Kidney (tissue), 14 donors: Measurements from ENCODE around the gene BRD7. TPM values are rescaled to one million over a fixed set of nuclear protein-coding genes. Genes with fewer than 3 reads are reported as not detected.

ENCODE experiments used
- DNase-seq, 5 donors: peaks; one replicate each; pipeline ENCODE4 v3.0.0-alpha.2; 2013 to 2020
- FAIRE-seq: peaks from 2 replicates; lab custom pipeline; 2012; peaks lifted over from hg19 to GRCh38; lab: Jason Lieb, UNC
- H3K27ac ChIP-seq, 2 donors: one replicate each; pipeline ENCODE4 v1.7.0; 2013; ENCODE audit warnings: low read depth in 2 of 2, low read length in 2 of 2, inconsistent platforms in 1 of 2
- H3K27me3 ChIP-seq: one replicate; pipeline ENCODE4 v1.7.1; 2013; ENCODE audit warnings: low read length, inconsistent platforms; ENCODE audit not compliant: control insufficient read depth, insufficient read depth
- H3K36me3 ChIP-seq, 3 donors: one replicate each; pipeline versions ENCODE4 v1.7.0 to v1.7.1; 2013; ENCODE audit warnings: low read length in 3 of 3, control low read depth in 1 of 3, inconsistent platforms in 1 of 3; ENCODE audit not compliant: insufficient read depth in 3 of 3, control insufficient read depth in 2 of 3
- H3K4me1 ChIP-seq, 3 donors: one replicate each; pipeline versions ENCODE4 v1.7.0 to v1.7.1; 2013; ENCODE audit warnings: low read length in 3 of 3, inconsistent platforms in 1 of 3, low read depth in 1 of 3; ENCODE audit not compliant: control insufficient read depth in 2 of 3, insufficient read depth in 2 of 3
- H3K4me3 ChIP-seq, 3 donors: one replicate each; pipeline versions ENCODE4 v1.7.0 to v1.8.1; 2013; ENCODE audit warnings: low read length in 3 of 3, control low read depth in 1 of 3, inconsistent platforms in 1 of 3
- H3K9ac ChIP-seq, 3 donors: one replicate each; pipeline versions ENCODE4 v1.7.0 to v1.7.1; 2013; ENCODE audit warnings: low read length in 3 of 3, control low read depth in 1 of 3, inconsistent platforms in 1 of 3
- H3K9me3 ChIP-seq, 3 donors: one replicate each; pipeline versions ENCODE4 v1.7.0 to v1.7.1; 2013; ENCODE audit warnings: low read length in 3 of 3, control low read depth in 1 of 3, inconsistent platforms in 1 of 3; ENCODE audit not compliant: control insufficient read depth in 2 of 3, insufficient read depth in 1 of 3
- intact Hi-C: fragments of 100-400 bp; cut with DNase I; formaldehyde crosslinking; loops from one replicate; pipeline ENCODE4 v1.11.1; 2022
- polyA plus RNA-seq: library from polyadenylated mRNA; stranded (reverse); fragments of 350-450 nt; fragmentation: Illumina TruSeq; extraction: RNeasy Lipid Tissue Mini Kit (QIAGEN cat#74804); gene quantifications from one replicate; pipeline ENCODE4 v1.2.3, GENCODE V29; 2014; ENCODE audit warnings: low read depth, low replicate concordance; ENCODE audit not compliant: insufficient read depth
- total RNA-seq: library from RNA; stranded (reverse); fragmentation: NEBNext Ultra II Directional; extraction: Animal tissue kit (Norgen Biotek cat#: 25700); gene quantifications from one replicate; pipeline ENCODE4 v1.2.1, GENCODE V29; 2021
- TF ChIP-seq, protein P1 (sequence below): IDR thresholded peaks from 3 replicates; pipeline ENCODE4 v1.5.1; 2012; ENCODE audit warnings: mild to moderate bottlenecking, moderate library complexity, borderline replicate concordance; ENCODE audit not compliant: insufficient read depth; ENCODE audit errors: extremely low read depth
- donor health status: control.
- donor health status: control.
- donor health status: control.
- donor health status: control.
- donor health status: control.
- donor health status: DM: yes; HTN: yes; CAD: no.
- donor health status: Normal renal cell carcinoma (clear cell type).

The BRD7 gene
- total and polyA plus RNA-seq, 2 donors from 2014 or later: 44.1 to 68.0 TPM

DNA sequence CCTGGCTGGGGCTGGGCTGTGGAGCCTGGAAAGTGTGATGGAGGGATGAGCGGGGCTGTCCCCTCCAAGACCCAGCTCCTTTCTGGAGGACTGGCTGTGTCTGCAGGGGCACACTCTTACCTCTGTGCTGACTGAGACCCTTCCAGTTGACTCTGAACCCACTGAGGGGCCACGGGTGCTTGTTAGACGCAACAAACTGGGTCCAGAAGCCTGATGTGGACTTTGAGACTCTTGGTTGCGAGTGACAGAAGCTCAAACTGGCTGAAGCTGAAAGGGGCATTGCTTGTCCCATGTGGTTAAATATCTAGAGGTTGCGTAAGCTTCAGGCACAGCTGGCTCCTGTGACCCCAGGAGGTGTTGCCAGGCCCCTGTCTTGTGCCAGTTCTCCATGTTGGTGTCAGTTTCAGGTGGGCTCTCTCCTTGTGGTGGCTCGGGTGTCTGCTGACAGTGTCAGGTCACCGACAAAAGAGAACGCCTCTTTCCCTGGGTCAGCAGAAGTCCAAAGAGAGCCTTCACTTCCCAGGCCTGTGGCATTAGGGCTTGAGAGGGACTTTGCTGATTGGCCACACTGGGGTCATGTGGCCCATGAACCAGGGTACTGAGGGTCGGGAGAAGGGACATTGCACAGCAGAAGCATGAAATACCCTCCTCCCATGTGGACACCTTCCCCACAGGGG is 85.7 kb downstream of the BRD7 start:
- H3K4me1 ChIP-seq: no peaks in the 10 kb centered on the region
- intact Hi-C loops: no loop called here
- TF ChIP-seq, protein P1, sequence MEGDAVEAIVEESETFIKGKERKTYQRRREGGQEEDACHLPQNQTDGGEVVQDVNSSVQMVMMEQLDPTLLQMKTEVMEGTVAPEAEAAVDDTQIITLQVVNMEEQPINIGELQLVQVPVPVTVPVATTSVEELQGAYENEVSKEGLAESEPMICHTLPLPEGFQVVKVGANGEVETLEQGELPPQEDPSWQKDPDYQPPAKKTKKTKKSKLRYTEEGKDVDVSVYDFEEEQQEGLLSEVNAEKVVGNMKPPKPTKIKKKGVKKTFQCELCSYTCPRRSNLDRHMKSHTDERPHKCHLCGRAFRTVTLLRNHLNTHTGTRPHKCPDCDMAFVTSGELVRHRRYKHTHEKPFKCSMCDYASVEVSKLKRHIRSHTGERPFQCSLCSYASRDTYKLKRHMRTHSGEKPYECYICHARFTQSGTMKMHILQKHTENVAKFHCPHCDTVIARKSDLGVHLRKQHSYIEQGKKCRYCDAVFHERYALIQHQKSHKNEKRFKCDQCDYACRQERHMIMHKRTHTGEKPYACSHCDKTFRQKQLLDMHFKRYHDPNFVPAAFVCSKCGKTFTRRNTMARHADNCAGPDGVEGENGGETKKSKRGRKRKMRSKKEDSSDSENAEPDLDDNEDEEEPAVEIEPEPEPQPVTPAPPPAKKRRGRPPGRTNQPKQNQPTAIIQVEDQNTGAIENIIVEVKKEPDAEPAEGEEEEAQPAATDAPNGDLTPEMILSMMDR: no peak
- no peaks in the 10 kb centered on the region for H3K36me3 ChIP-seq
- H3K4me3 ChIP-seq: no peak overlapping the region
- no peak for FAIRE-seq
- DNase-seq: peak in 3 of 5 donors; percentile 19 to 34 (median 24)
- H3K27me3 ChIP-seq: no peaks in the 10 kb centered on the region
- no peaks in the 10 kb centered on the region for H3K9me3 ChIP-seq
- no peak overlapping the region for H3K9ac ChIP-seq
- H3K27ac ChIP-seq: no peak overlapping the region

DNA sequence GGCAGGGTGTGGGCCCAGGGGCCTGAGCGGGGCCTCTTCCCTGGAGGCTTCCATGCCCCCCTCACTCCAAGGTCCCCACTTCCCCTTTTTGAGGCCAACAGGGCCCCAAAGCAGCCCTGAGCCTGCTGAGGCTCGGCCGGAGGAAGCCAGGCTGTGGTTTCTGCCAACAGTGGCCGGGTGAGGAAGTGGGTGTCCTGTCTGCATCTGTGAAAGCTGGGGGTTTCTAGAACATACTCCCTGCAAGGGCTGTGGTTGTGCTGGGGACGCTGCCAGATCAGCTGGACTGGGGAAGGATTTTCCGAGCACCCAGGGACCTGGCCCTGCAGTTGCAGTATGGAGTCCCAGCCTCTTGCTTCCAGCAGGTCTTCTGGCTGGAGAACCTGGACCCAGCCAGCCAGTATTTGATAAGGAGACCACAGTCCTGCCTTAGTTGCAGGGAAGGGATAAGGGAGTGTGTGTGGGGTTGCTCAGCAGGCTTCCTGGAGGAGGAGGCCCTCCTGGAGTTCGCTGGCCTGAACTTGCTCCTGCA is 86.7 kb downstream of the BRD7 start:
- no peaks in the 10 kb centered on the region for H3K36me3 ChIP-seq
- intact Hi-C loops: no loop called here
- no peak overlapping the region for H3K9ac ChIP-seq
- no peak for FAIRE-seq
- no peak overlapping the region for H3K27ac ChIP-seq
- DNase-seq: peak in 1 of 5 donors; percentile 83
- no peak overlapping the region for H3K4me3 ChIP-seq
- H3K4me1 ChIP-seq: no peaks in the 10 kb centered on the region
- no peaks in the 10 kb centered on the region for H3K27me3 ChIP-seq
- TF ChIP-seq, protein P1: no peak
- H3K9me3 ChIP-seq: no peaks in the 10 kb centered on the region

- no peaks in the 10 kb centered on the region for H3K4me1 ChIP-seq
- H3K4me3 ChIP-seq: no peak overlapping the region
These were observed 87.3 kb downstream of the BRD7 start for GRCh38 chr16:50281391-50282009.

More at GRCh38 chr16:50281391-50282009, 87.3 kb downstream of the BRD7 start:
- Histone ChIP-seq H3K27me3 (no peaks in the 10 kb centered on the region), H3K36me3 (no peaks in the 10 kb centered on the region), H3K9me3 (no peaks in the 10 kb centered on the region), H3K27ac (no peak overlapping the region), H3K9ac (no peak overlapping the region)
- no peak for FAIRE-seq
- peak in 1 of 5 donors; percentile 53 for DNase-seq
- intact Hi-C loops: no loop called here
- TF ChIP-seq, protein P1: no peak
